ENCODE measurements around the gene TEAD4.

TEAD4 gene

GRCh38 chr12:2959192-2959504 is at the start of gene TEAD4:
Gene TEAD4, plus strand, starts transcription at chr12:2959397.
- DNase-seq = peak; percentile 41

DNA sequence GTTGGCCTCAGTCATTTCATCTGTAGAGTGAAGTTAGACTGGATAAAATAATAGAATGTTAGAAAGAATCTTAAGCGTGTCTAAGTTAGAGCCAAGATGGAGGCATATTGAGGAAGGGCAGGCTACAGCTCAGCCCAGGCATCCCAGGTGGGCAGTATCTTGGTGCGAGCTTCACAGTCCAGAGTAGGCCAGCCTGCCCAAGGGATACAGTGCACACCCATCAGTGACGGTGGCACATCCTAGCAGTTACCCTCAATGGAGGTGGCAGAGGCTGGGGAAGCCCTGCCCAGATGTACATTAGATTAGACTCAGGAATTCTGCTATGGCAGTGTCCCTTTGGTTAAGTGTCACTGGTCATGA is 47.0 kb upstream of the TEAD4 start:
- no peak for DNase-seq

GRCh38 chr12:2919249-2919648 is 39.9 kb upstream of the TEAD4 start:
- DNase-seq = no peak

- DNase-seq = no peak
Observed at GRCh38 chr12:2922329-2922728, 36.9 kb upstream of the TEAD4 start.

GRCh38 chr12:2923057-2923456 is 36.1 kb upstream of the TEAD4 start:
- DNase-seq = no peak

DNA sequence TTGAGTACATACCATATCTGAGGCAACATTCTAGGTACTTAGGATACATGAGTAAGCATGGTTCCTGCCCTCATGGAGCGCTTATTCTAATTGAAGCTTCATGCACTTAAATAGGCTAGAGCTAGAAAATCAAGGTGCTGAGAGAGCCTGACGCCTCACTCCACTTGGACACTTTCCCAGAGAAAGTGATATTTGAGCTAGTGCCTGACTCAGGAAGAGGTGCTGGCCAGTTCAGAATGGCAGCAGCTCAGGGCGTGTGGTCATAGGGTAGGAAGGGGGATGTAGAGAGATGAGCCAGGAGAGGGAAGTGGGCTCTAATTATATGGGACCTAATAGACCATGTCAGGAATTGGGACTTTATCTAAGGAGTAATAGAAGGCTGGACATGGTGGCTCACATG is 35.2 kb upstream of the TEAD4 start:
- no peak for DNase-seq

GRCh38 chr12:2925322-2925995 is 33.7 kb upstream of the TEAD4 start:
- DNase-seq = no peak

GRCh38 chr12:2930865-2931264 is 28.3 kb upstream of the TEAD4 start:
- DNase-seq = no peak

DNA sequence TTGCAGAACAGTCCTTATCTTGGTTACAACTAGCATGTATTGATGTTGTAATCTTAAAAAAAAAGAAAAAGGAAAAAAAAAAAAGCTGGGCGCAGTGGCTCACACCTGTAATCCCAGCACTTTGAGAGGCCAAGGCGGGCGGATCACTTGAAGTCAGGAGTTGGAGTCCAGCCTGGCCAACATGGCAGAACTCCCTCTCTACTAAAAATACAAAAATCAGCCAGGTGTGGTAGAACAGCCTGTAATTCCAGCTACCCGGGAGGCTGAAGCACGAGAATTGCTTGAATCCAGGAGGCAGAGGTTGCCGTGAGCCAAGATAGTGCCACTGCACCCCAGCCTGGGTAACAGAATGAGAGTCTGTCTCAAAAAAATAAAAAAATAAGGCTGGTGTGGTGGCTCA is 25.6 kb upstream of the TEAD4 start:
- DNase-seq = no peak

- DNase-seq = no peak
Observed at GRCh38 chr12:2934371-2934770, 24.8 kb upstream of the TEAD4 start.

DNA sequence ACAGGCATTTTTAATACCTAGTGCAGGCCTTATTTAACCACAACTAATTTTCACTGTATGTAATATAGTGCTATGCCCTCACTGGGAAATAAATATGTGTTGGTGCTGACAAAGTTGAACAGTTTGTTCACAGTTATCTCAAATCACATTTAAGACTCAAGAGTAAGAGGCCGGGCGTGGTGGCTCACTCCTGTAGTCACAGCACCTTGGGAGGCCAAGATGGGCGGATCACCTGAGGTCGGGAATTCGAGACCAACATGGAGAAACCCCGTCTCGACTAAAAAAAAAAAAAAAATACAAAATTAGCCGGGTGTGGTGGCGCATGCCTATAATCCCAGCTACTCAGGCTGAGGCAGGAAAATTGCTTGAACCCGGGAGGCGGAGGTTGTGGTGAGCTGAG is 22.9 kb upstream of the TEAD4 start:
- DNase-seq = no peak

GRCh38 chr12:2937500-2937899 is 21.7 kb upstream of the TEAD4 start:
- no peak for DNase-seq

DNA sequence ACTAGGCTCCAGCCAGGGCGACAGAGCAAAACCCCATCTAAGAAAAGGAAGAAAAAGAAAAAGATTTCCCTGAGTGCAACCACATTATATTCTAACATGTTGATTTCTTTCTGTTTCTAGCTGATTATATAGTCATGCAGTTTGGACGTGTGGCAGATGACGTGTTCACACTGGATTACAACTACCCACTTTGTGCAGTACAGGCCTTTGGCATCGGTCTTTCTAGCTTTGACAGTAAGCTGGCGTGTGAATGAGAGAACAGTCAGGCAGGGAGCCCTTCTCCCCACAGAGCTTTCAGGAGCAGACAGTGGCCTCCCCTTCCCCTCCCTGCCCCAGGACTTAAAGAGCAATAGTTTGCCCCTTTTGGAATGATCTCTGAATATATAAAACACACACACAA is 20.0 kb upstream of the TEAD4 start:
- no peak for DNase-seq

DNA sequence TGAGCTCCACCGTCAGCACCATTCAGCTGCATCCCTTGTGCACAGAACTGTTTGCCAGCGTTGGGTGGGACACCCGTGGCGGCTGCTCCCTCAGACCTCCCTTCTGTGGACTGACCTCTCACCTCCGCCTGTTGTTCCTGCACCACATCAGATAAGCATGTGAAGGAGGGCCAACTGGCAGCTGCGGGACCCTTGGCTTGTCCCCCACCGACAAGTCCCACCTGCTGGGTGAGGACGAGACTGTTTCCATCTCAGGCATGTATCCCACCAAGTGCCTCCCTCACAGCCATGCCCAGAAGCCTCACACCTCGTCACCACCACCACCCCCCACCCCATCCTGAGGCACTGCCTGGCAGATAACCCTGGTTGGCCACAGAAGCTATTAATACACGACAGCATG is 18.6 kb upstream of the TEAD4 start:
- DNase-seq = no peak

- no peak for DNase-seq
Observed at GRCh38 chr12:2941524-2941923, 17.7 kb upstream of the TEAD4 start.

- peak; percentile 83 for DNase-seq
Observed at GRCh38 chr12:2944401-2945047, 14.7 kb upstream of the TEAD4 start.

- DNase-seq = no peak
Observed at GRCh38 chr12:2949411-2949810, 9.8 kb upstream of the TEAD4 start.

DNA sequence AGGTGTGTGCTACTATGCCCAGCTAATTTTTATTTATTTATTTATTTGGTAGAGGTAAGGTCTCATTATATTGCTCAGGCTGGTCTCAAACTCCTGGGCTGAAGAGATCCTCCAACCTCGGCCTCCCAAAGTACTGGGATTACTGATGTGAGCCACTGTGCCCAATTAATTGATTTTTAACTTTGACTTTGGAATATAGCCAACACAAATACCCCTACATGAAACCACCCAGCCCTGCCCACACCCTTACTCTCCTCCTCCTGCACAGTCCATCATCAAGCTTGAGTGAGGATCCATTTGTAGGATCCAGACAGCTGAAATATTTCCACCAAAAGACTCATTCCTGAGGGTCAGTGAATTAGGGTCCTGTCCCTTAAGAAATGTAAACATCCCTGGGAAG is 3.3 kb upstream of the TEAD4 start:
- DNase-seq = no peak

GRCh38 chr12:2957816-2958431 is 1.3 kb upstream of the TEAD4 start:
- no peak for DNase-seq

GRCh38 chr12:2958432-2959191 is 585 bp upstream of the TEAD4 start:
- DNase-seq = peak; percentile 31

DNA sequence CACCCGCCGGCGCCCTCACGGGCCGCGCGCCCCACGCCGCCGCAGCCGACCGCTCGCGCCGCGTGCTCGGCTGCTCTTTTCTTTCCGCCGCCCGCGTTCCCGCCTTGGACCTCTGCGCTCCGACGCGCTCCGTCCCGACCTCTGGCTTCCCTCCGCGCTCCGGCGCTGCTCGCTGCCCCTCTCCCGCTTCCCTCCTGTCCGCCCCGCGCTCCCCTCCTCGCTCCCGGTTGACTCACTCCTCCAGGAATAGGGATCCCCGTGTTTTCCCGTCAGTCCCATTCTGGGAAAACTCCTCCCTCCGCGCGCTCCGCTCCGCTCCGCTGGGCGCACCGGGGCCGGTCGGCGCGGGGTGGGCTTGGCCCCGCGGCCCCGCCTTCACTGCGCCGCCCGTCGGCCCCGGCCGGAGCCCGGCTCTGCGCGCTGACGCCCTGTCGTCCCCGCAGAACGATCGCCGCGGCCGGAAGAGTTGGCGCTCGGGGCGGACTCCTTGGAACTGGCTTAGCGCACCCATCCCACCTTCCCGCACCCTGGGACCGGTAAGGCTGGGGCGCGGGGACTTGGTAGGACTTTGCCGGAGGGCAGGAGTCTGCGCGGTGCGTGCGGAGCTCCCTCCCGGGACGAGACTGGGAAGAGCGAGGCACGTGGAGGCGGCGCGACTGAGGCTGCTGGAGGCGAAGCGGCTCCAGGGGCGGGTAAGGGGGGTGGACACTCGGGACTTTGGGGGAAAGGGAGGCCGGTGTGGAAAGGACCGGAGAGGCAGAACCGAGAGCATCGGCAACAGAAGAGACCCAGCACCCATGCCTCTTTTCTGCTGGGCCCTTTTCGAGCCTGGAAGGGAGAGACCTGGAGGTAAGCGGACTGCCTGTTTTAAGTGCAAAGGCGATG is 550 bp downstream of the TEAD4 start:
- peak; percentile 42 for DNase-seq

DNA sequence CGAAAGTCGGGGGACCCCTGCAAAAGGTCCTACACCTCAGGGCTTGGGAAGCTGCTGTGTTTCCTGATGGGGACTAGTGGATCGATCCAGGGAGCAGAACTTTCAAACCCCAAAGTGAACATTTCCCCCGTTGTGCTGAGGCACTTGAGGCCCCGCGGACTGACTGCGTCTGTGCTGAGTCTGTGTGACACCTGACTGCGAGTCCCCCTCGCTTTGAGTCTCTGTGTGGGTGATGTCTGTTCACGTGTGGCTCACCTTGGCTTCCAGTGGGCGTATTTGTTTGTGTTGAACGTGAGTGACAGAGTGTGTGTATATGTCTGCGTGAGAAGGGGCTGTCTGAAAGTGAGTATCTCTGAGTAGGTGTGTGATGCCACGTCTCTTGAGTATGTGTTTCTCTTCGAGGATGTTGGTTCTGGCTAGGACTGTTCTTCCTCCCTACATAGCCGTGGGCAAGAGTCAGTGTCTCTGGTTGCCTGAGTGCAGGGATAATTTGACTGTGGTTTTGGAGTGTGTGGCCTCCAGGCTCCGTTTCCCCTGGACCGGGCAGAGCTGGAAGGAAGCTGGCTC is 1.3 kb downstream of the TEAD4 start:
- DNase-seq = peak; percentile 30

All from stimulated activated CD8-positive, alpha-beta memory T cell treated with anti-CD3 and anti-CD28 coated beads, Interleukin-4, amount 100 ng/mL, for 48 hours (primary cell).